GM23248 (cell line): ENCODE data around the gene FAM89B.

Experiments
- EZH2 ChIP-seq: fragments of 200-600 bp; sonication (generic); IDR thresholded peaks from 2 replicates; pipeline ENCODE4 v1.6.1; 2018; ENCODE audit warnings: antibody characterized with exemption, mild to moderate bottlenecking; ENCODE audit not compliant: insufficient read depth, poor library complexity, severe bottlenecking
- EZH2phosphoT487 ChIP-seq: fragments of 200-600 bp; sonication (generic); IDR thresholded peaks from 2 replicates; pipeline ENCODE4 v1.6.1; 2018; ENCODE audit warnings: antibody characterized with exemption, moderate library complexity, mild to moderate bottlenecking, low read depth; ENCODE audit not compliant: insufficient read depth

- no peak for TF ChIP-seq EZH2phosphoT487
- no peak for TF ChIP-seq EZH2
These were observed 35.7 kb upstream of the FAM89B start for GRCh38 chr11:65536412-65537295.
